Measurements from ENCODE around the gene GADD45GIP1.

GADD45GIP1 gene

DNA sequence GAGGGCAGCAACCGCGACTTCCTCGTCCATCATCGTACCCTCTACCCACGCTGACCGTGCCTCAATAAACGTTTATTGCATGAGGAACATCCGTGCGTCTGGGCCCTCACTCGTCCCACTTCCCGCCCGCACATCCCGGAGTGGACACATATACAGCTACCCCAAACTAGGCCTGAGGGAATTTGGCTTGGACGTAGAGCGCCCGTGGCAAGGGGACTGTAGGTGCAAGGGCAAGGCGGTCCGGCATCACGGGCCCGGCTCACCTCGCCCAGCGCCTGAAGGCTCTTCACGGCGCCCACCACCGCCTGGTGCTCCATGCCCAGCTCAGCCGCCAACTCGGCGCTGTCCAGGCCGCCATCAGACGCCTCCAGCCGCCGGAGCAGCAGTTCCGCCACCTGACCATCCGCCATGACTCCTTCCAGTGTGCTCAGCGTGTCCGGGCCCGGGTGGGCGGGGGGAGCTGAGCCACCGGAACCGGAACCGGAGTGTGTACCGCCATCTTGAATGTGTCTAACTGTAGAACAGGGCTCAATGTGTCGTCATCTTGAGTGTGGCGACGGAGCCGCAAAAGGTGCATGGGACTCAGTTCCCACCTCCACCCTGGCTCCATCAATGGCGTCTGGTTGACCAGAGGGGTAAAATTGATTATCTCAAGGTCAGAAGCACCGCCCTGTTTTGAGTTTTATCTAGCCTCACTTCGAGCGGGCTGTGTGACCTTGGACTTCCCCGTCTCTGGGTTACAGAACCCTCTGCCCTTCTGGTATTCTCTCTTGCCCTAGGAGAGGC, 23.5 kb downstream of the GADD45GIP1 start, which contains the start of gene FARSA:
Gene FARSA, minus strand, starts transcription at position 425 of the 786 bp plus-strand sequence. Its CDS starts 15 bp downstream, at position 410.
- TF ChIP-seq, protein P1, sequence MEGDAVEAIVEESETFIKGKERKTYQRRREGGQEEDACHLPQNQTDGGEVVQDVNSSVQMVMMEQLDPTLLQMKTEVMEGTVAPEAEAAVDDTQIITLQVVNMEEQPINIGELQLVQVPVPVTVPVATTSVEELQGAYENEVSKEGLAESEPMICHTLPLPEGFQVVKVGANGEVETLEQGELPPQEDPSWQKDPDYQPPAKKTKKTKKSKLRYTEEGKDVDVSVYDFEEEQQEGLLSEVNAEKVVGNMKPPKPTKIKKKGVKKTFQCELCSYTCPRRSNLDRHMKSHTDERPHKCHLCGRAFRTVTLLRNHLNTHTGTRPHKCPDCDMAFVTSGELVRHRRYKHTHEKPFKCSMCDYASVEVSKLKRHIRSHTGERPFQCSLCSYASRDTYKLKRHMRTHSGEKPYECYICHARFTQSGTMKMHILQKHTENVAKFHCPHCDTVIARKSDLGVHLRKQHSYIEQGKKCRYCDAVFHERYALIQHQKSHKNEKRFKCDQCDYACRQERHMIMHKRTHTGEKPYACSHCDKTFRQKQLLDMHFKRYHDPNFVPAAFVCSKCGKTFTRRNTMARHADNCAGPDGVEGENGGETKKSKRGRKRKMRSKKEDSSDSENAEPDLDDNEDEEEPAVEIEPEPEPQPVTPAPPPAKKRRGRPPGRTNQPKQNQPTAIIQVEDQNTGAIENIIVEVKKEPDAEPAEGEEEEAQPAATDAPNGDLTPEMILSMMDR (IDR thresholded peaks at IDR 0.05; ENCODE audit: low read depth, low read length) = no peak
- DNase-seq (ENCODE audit: low read depth in 2 of 2) = peak; percentile 92

DNA sequence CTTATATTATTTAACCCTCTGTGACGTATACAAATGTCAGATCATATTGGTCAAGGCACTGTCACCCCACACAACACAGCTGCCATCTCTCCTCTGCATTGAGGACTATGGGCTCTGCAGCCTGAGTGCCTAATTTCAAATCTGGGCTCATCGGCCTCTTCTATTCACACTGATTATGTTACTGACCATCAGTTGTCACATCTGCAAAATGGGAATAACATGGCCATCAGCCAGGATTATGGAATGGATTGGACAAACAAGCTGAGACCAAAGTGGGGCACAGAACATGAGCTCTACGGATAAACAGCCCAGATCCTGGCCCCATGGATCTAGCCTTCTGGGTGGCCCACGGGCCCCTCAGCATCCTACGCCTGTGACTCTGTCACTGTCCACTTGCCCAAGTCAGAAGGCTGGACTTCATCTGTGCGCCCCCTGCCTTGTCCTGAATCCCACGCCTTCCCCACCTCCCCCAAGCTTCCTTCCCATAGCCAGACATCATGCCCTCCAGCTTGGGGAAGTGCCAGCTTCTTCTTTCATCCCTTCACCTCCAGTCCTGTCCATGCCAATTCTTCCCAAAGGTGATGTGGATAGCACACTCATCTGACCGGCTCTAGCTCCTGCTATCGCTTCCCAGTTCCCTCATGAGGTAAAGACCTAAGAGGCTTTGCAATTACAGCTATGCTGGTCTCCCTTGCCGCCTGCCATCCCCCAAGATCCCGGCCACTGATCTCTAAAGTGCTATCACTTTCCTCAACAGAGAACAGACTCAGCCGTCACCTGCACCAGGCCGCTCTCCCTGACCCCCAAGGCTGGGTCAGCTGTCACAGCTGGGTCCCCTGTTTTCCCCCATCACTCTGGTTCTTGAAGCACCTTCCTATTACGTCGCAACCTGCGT, 24.4 kb downstream of the GADD45GIP1 start:
- TF ChIP-seq, protein P1 (IDR thresholded peaks at IDR 0.05; ENCODE audit: low read depth, low read length) = no peak
- peak overlapping the region; percentile 98 to 99 for H3K4me3 ChIP-seq (replicated peaks in 1 of 2; ENCODE audit: low read depth in 2 of 2, low read length in 2 of 2)
- DNase-seq (ENCODE audit: low read depth in 2 of 2) = no peak

More for the DNA sequence above, 23.5 kb downstream of the GADD45GIP1 start, which contains the start of gene FARSA:
- H3K4me3 ChIP-seq (replicated peaks in 1 of 2; ENCODE audit: low read depth in 2 of 2, low read length in 2 of 2) = peak within 1 kb of the TSS; percentile 98 to 99

DNA sequence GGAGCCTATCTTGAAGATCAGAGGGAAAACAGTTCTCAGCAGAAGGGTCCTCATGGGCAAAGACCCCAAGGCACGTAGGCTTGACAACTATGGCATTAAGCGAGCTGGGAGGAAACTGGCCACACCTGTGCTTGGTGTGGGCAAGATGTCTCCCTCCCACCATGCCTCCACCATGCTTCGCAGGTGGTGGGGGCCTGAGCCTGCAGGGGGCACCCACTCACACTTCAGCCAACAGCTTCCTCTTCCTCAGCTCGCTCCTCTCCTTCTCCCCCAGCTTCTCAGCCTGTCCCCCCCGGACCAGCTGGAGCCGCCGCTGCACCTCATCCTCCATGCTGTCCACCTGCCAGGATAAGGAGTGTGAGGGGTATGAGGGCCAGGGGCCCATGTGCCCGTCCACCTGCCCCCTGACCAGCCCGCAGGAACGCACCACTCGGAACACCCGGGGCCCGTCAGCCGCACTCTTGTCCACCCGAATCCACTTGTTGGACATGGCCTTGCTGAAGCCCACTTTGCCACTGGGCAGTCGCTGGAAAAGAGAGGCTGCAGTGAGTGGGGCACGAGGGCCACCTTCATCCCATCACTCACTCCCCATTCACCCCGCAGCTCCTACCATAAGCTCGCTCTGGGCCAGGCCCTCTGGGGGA, 26.9 kb downstream of the GADD45GIP1 start:
- DNase-seq (ENCODE audit: low read depth in 2 of 2) = no peak
- TF ChIP-seq, protein P1 (IDR thresholded peaks at IDR 0.05; ENCODE audit: low read depth, low read length) = no peak
- no peak overlapping the region for H3K4me3 ChIP-seq (replicated peaks in 1 of 2; ENCODE audit: low read depth in 2 of 2, low read length in 2 of 2)

DNA sequence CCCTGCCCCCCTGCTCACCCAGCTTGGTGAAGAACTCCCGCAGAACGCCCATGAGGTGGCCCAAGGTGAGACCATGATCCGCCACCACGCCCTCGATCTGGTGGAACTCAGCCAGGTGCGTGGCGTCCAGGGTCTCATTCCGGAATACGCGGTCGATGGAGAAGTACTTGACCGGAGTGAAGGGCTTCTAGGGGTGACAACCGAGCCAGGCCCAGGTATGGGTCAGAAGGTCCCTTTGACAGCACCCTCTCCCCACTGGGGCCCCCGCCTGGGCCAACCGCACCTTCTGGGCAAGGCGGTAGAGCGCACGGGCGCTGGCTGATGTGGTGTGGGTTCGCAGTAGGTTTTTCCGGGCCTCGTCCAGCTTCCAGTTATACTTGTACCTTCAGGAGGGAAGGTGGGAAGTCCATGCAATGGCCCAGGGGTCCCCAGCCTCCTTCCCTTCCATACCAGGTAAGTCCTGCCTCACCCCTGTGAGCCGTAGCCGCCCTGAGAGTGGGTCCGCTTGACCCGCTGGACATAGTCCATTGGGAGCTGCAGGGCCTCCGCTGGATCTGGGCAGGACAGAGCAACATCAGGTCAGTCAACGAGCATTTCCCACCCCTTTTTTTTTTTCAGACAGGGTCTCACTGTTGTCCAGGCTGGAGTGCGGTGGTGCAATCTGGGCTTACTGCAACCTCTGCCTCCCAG, 32.3 kb downstream of the GADD45GIP1 start:
- TF ChIP-seq, protein P1 (IDR thresholded peaks at IDR 0.05; ENCODE audit: low read depth, low read length) = no peak
- DNase-seq (ENCODE audit: low read depth in 2 of 2) = no peak
- no peak overlapping the region for H3K4me3 ChIP-seq (replicated peaks in 1 of 2; ENCODE audit: low read depth in 2 of 2, low read length in 2 of 2)

DNA sequence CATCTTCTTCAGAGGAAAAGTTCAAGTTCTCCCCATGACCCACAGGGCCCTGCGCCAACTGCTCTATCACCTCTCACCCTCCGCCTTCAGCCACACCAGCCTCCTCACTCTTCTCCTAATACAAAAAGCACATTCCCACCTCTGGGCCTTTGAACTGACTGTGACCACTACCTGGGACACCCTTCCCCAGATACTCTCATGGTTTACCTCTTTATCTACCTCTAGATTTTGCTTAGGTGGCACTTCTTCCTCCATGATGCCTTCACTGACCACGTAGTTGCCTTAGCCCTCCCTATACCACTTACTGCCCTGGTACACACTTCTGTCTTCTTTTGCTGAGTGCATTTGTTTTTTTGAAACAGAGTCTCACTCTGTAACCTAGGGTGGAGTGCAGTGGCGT, 34.1 kb downstream of the GADD45GIP1 start:
- DNase-seq (ENCODE audit: low read depth in 2 of 2) = no peak
- H3K4me3 ChIP-seq (replicated peaks in 1 of 2; ENCODE audit: low read depth in 2 of 2, low read length in 2 of 2) = no peak overlapping the region

More for the DNA sequence above, 34.1 kb downstream of the GADD45GIP1 start:
- TF ChIP-seq, protein P1 (IDR thresholded peaks at IDR 0.05; ENCODE audit: low read depth, low read length) = no peak
